CD4-positive, alpha-beta T cell treated with Interleukin-4 for 1 hour (primary cell): ENCODE data around the gene RTP1.
"Not testable (repeated sequence)": the region's sequence is repeated elsewhere in the genome, so short reads cannot be mapped to it uniquely, and the experiment has no call there.

Source experiments
- DNase-seq, 2 donors: peaks; one replicate each; pipeline ENCODE4 v3.0.0-alpha.2; 2020 to 2022

The RTP1 gene, protein sequence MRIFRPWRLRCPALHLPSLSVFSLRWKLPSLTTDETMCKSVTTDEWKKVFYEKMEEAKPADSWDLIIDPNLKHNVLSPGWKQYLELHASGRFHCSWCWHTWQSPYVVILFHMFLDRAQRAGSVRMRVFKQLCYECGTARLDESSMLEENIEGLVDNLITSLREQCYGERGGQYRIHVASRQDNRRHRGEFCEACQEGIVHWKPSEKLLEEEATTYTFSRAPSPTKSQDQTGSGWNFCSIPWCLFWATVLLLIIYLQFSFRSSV

DNA sequence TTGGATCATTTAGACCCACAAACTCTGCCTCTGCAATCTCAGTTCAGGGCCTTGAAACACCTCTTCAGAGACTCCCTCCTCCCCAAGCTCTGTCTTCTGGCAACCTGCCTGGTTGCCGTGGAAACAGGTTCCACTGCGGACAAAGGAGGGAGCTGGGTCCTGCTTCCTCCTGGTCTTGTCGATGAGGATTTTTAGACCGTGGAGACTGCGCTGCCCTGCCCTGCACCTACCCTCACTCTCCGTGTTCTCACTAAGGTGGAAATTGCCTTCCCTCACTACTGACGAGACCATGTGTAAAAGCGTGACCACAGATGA lies at the start of gene RTP1:
Gene RTP1 (plus strand): TSS at position 152 of the 315 bp plus-strand sequence. CDS start 30 bp downstream, at position 182.
- no peak for DNase-seq

DNA sequence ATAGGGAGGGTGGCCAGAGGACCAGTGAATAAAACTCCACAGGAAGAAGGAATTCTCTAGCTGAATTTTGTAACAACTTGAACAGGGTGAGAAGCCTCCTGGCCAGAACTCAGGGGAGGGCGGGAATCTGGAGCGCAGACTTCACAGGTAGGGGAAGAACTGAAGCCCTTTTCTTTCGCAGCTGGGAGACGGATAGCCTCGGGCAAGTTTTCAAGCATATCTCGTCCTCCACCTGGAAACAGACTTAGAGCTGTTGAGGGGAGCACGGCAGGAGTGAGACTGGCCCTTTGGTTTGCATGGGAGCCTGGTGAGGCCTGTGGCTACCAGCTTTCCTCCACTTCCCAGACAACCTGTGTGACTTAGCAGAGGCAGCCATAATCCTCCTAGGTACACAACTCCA lies 47.1 kb upstream of the RTP1 start:
- DNase-seq = no peak

DNA sequence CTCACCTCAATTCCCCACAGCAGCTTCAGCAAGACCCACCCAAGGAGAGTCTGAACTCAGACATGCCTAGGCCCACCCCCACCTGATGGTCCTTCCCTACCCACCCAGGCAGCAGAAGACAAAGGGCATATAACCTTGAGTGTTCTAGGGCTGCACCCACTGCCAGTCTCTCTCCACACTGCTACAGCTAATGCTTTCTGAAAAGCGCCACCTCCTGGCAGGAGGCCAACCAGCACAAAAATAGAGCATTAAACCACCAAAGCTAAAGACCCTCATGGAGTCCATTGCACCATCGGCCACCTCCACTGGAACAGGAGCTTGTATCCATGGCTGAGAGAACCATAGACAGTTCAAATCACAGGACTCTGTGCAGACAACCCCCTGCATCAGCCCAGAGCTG lies 46.7 kb upstream of the RTP1 start:
- DNase-seq = peak; percentile 67 to 72

DNA sequence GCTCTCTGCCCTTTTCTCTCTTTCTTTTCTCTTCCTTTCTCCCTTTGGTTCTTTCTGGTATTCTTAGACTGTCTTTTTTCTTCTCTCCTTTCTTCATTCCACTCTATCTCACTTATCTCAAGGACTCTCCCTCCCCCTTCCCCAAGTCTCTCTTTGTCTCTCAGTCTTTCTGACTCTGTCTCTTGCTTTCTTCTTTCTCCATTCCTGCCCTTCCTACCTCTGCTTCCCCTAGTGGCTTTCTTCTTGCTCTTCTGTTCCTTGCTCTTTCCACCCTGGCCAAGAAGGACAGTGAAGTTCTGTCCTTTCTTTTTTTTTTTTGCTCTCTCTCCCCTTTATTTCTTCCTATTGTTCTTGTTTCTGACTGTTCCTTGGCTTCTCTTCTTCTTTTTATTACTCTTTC lies 35.7 kb upstream of the RTP1 start:
- DNase-seq = no peak

DNA sequence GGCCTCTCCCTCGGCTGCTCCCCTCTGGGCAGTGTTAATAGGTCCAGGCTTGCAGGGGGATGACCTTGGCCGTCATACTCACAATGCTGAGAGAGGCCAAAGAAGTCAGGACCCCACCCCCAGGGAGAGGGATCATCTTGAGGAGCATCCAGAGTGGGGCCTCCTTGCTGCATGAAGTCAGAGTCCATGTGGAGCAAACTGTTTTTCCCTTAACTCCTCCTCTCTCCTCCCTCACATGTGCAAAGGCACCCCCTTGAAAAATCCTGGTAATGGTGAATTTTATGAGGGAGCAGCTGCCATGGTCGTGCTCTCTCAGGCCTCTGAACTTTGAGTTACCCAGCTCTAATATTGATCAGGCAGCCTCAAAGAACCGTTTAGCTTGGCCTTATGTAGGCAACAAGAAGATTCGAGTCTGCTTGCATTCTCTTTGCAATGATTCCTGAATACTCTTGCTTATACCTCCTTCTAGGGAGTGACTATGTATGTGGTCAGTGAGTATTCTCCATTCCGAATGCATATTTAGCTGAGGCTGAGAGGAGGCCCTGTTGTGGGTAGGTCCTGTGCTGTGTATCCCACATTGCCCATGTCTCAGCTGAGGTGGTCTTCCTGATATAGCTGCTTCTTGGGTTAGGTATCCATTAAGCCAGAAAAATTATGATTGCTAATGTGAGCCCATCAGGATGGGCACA lies 34.9 kb upstream of the RTP1 start:
- no peak for DNase-seq

DNA sequence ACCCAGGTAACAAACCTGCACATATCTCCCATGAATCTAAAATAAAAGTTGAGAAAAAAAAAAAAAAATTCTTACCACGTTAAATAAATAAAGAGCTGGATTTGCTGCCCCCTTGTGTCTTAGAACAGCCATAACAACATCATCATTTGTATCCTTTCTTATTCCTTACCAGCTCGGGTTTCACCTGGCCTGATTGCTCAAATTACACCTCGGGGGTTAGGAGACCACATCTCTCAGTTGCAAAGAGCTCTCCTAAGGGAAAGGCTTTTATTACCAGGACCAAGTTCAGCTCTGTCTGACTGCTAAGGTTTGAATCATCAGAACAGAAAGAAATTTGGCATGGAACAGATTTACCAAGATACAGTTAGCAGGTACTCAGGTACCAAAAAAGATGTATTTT lies 32.1 kb upstream of the RTP1 start:
- peak; percentile 32 to 77 for DNase-seq

DNA sequence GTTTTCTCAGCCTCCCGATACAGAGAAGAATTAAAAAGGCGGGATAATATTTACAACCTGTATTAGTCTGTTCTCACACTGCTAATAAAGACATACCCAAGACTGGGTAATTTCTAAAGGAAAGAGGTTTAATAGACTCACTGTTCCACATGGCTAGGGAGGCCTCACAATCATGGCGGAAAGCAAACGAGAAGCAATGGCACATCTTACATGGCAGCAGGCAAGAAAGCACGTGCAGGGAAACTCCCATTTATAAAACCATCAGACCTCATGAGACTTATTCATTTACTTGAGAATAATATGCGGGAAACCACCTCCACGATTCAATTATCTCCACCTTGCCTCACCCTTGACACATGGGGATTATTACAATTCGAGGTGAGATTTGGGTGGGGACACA lies 30.5 kb upstream of the RTP1 start:
- no peak for DNase-seq

DNA sequence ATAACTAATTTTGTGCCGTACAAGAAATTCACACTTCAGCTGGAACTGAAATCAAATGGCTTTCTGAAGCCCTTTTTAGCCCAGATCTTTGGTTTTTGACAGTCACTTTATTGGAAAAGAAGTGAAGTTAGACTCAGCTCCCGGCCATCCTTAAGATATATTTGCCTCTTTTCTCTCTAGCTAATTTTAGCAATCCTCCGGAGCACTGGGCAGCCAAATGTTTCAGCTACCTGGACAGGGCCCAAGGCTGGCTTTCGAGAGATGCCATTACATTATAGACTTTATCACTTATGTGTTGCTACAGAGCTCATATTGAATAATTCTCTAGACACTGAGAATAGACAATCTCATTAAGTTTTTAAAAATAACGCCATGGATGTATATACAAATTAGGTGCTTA lies 29.5 kb upstream of the RTP1 start:
- no peak for DNase-seq

DNA sequence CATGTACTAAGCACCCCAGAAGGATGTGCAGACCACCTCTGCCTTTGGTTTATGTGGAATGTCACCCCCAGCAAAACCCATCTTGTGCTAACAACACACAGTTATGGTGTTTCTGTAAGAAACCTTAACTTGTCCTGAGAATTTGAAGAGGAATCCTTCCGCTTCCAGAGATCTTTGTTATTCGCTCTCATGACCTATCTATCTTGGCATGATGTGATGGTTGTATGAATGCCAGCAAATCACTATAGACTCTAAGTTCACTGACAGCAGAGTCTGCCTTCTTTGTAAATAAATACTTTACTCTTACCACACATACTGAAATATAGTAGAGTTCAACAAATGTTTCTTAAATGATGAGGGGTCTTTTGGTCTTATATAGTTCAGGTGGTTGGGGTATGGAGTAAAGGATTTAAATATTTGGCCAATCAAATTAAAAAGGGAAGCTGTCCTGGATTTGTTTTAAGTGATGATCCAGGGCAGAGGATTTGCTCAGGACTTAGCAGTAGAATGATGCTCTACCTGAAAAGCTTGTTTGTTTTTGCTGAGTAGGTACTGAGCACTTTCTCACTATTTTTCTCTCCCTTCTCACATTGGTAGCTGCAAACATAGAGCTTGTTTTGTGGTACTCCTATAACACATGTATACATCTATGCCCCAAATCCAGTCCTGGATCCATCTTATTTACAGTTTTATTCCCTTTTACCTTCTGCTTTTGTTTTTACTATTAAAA lies 27.9 kb upstream of the RTP1 start:
- DNase-seq = no peak

DNA sequence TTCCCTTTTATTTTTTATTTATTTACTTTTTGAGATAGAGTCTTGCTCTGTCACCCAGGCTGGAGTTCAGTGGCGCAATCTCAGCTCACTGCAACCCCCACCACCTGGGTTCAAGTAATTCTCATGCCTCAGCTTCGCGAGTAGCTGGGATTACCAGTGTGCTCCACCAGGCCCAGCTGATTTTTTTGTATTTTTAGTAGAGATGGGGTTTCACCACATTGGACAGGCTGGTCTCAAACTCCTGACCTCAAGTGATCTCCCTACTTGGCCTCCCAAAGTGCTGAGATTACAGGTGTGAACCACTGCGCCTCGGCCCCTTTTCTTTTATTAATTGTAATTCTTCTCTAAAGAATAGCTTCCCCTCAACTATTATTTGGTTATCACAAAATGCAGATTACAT lies 26.4 kb upstream of the RTP1 start:
- not testable (repeated sequence) for DNase-seq

DNA sequence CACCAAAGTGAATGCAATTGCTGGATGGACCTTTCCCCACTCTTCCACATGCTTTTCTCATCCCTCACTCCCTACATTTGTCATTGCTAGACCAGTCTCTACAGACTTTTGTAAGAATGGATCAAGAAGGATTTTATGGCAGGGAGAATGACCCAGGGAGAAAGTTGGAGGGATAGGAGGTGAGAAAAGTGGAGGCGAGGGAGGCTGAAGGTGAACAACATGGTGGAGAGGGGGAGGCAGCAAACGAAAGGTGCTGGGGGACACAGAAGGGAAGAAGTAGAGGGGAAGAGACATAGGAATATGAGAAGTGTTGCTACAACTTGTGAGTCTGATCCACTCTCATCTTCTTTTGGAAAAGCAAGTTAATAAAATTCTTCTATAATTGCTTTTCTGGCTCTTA lies 24.4 kb upstream of the RTP1 start:
- no peak for DNase-seq

DNA sequence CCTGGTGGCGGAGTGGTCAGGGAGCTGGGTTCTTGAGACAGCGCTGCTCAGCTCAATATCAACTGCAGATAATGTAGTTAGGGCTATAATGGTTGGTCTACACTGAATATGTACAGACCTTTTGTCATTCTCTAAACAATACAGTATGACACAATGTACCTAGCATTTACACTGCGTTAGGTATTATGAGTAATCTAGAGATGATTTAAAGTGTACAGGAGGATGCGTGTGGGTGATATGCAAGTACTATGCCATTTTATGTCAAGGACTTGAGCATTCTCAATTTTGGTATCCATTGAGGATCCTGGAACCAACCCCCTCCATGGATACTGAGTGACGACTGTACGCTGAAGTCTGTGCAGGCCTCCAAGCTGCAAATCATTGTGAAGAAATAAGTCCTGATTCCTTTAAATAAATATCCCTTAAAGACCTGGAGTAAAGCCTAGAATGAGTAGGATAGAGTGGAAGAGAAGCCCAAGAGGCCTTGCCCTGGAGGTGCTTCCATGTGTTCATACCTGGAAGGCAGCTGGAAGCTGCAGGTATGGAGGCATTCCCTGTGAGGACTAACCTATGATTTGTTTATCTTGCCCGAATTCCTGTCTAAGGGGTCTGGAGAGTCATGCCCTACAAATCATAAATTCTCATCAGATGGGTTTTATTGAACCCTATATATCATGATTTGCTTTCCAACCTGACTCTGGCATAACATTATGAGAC lies 15.7 kb upstream of the RTP1 start:
- DNase-seq = no peak

DNA sequence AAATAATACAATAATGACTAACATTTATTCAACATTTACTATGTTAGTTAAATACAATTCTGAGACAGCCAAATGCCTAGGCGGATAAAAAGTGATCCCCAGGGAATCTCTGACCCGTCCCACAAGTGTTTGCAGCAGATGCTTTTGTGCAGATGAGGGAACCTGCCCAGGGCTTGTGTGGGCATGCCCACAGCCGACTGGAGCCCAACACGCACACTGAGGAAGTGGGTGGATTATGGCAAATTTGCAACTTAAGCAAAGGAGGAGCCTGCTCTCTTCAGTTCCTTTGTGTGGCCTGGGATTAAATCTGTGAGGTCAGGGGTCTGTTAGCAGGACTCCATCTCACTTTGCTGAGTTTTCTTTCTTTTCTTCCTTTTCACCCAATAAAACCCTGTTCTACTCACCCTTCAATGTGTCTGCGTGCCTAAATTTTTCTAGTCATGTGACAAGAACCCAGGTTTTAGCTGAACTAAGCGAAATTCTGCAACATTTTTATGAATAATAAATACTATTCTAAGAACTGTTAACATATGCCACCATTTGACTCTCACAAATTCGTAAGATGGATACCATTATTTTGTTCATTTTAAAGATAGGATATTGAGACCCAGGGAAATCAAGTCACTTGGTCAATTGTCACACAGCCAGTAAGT lies 13.9 kb upstream of the RTP1 start:
- DNase-seq = no peak

DNA sequence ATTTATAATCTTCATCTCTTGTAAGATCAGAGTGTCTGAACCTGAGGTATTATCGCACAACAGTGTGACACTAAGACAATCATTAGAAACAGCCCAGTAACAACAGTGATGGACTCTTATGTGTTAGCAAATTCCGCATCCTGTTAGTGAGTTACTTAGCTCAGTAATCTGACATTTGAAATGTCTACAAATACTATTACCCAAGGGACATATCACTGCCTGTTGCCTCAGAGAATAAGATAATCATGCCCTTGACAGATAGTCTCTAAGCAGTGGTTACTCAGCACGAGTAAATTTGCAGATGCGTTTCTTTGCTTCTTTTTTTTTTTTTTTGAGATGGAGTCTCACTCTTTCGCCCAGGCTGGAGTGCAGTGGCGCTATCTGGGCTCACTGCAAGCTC lies 13.4 kb upstream of the RTP1 start:
- DNase-seq = no peak

DNA sequence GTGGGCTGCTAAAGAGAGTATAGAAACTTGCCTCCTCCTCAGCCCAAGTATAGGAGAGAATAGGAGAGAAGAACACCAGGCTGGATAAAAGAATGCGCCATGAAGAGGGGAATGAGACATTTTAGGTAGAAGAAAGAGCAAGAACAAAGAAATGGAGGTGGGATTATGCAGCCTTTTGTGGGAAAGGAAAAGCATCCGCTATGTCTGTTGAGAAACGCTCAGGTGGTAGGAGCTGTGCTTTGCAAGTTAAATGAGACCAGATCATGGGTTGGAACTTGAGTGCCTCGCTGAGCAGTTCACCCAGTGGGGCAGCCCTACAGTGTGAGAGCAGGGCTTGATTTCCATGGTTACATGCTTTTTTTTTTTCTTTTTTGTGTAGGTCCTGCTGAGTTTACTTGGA lies 11.5 kb upstream of the RTP1 start:
- no peak for DNase-seq

DNA sequence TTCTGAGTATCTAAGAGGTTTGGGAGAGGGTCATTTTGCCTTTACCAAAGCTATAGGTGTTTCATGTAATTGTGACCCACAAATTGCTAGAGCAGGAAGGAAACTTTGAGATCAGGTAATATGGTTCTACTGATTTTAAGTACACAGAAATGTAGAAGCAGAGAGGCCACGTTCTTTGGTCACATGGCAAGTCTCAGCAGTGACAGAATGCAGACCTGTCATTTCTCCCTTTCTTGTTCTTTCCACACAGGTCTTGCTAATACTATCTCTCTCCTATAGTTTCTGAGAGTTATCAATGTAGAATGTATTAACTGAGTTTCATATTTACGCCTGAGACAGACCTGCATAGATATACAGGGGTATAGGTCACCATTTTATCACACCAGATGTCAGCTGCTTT lies 10.9 kb upstream of the RTP1 start:
- no peak for DNase-seq

DNA sequence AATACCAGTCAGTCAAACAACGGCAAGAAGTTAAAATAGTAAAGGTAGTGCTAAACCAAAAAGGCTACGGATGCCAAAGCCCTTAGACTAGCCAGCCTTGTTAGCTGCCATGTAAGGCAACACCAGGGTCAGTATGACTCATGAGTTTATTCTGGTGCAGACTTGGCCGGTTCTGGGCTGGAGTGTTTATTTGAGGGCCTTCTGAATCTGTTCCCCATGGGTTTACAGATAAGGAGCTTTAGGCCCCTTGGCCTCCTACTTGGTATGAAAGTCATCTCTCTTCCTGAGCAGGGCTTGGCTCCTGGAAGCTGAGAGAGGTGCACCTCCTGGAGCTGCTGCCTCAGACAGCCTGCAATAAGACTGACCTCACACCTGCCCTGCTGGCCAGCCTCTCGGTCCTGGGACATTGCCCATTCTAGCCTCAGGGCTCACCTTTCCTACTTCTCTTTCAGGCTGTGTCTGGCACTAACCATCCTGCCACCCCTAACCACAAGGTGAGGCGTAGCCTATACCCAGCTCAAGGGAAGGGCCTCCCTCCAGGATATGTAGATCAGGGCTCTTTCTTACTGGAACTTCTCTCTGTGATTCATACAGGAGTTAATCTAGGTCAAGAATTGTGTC lies 10.4 kb upstream of the RTP1 start:
- no peak for DNase-seq

DNA sequence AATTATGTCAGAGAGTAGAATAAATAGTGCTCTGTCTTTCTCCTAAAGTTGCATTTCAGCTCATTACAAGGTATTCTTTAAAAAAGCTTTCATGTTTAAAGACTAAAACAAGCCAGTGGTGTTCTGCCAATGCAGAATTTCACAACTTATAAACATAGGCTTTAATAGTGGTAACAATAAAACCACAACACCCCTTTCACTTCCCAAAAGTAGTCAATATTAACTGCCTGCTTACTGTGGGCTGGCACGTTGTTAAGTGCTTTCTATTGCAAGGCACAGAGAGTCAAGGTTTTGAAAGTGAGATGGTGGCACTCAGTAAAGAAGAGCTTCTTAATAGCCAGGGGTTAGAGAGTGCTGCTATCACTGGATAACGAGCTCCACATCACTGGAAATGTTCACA lies 8.4 kb upstream of the RTP1 start:
- no peak for DNase-seq

DNA sequence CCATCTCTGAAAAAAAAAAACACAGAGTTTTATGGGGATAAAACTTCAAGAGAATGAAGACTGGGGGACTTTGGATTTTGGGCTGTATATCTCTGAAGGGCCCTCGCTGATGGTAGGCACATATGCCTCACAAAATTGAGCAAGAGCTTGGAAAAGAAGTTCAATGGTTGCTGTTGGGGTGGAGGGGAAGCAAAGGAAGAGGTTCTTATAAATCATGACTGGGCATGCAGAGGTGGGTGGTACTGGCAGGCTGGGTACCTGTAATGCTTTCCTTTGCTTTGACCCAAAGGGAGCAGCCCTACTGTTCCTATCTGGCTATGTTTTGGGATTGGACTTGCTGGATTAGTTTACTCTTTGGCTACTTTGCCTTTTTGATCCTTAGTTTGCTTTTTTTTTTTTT lies 6.0 kb upstream of the RTP1 start:
- no peak for DNase-seq

DNA sequence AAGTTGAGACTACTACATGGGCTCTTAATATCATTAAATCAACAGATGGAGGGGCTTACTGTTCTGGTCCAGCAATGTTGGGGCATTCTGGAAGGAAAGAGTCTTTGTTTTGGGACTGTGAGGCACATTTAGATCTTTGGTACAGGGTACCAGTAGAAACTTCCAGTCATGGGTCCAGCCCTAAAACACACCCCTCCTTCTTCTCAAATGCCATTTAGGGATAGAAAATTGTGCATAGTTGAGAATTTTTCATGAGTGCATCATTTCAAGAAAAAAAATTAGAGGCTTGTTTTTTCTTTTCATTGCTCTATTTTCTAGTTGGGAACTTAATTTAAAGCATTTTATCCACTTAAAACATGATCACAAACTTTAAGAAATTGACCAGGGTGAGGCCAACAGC lies 4.1 kb upstream of the RTP1 start:
- no peak for DNase-seq

DNA sequence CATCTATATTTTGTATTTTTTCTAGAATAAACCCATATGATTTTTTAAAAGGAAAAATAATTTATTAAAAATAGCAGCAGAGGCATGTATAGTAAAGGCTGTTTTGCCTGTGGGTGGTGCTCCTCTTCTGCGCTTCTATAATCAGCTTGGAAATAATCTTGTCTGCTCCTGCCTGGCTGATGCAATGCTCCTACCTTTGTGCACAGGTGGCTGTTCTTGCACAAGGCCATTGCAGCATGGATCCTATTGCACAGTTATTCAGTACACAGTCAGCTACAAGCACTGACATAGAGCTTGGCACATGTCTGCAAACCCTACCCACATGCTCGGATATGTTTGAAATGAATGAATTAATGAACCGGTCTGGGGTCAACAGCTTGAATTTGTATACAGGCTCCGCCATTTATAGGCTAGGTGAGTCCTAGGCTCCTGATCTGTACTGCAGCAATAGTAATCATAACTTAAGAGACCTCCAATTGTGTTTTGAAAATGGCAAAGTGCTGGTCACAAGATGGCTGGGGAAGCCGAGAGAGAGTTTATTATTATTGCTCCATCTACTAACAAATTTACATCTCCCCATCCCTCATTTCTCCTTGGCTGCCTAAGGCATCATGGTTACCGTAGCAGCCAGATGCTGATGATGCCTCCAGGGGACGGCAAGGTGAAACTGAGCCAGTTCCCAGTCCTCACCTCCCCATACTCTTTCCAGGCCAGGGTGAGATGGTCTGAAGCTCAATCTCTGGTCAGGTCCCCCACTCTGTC lies 532 bp upstream of the RTP1 start:
- DNase-seq = no peak

DNA sequence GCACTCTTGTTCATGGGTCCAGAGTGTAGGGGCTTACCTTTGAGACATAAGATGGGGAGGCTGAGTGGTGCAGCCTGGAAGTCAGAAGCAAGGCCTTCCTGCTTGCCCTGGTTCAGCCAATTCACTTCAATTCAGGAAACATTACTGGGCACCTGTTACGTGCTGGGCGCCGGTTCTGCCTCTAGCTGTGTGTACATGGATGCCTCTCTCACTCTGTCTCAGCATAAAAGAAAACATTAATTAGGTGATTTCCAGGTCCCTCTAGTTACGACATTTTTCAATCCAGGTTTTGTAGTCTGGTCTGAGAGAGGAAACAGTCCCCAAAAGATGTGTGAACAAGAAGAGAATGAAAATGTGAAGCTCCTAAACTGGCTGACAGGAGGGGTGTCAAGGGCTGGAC lies 1.2 kb downstream of the RTP1 start:
- DNase-seq = no peak
